Thoracic aorta (tissue), 2 donors: ENCODE data around the gene PIK3C2G. TPM values are rescaled to one million over a fixed set of nuclear protein-coding genes. Genes with fewer than 3 reads are reported as not detected.

Experiments
- ATAC-seq: fragments of 150-250 bp; one replicate; pipeline ENCODE4 v1.8.0; 2017; ENCODE audit warnings: low read depth; ENCODE audit not compliant: insufficient number of reproducible peaks, low FRiP score
- DNase-seq: peaks from one replicate; pipeline ENCODE4 v3.0.0-alpha.2; 2020; ENCODE audit warnings: low spot score
- H3K27ac ChIP-seq, 2 donors: fragments of 200-600 bp; sonication (generic); 1 replicate in 1 of 2; 2 replicates in 1 of 2; pipeline ENCODE4 v1.5.1; 2016; ENCODE audit warnings: mild to moderate bottlenecking in 2 of 2, moderate library complexity in 2 of 2
- H3K27me3 ChIP-seq: fragments of 200-600 bp; sonication (generic); replicated peaks from 2 replicates; pipeline ENCODE4 v1.6.0; 2016; ENCODE audit warnings: mild to moderate bottlenecking; ENCODE audit not compliant: insufficient read depth
- H3K36me3 ChIP-seq: fragments of 200-600 bp; sonication (generic); one replicate; pipeline ENCODE4 v1.5.1; 2016
- H3K4me1 ChIP-seq, 2 donors: fragments of 200-600 bp; sonication (generic); 1 replicate in 1 of 2; 2 replicates in 1 of 2; pipeline versions ENCODE4 v1.5.1 to v1.6.0; 2016; ENCODE audit warnings: low read depth in 2 of 2, mild to moderate bottlenecking in 1 of 2; ENCODE audit not compliant: control insufficient read depth in 1 of 2
- H3K4me3 ChIP-seq: fragments of 200-600 bp; sonication (generic); 2 replicates; pipeline ENCODE4 v1.5.1; 2016; ENCODE audit warnings: mild to moderate bottlenecking
- H3K9me3 ChIP-seq: fragments of 200-600 bp; sonication (generic); 2 replicates; pipeline ENCODE4 v1.5.1; 2016
- total RNA-seq, 2 donors: library from RNA; depleted of rRNA; stranded (reverse); fragments of >200 nt; gene quantifications; one replicate each; pipeline versions ENCODE4 v1.1.0 to v1.2.3, GENCODE V29; 2016
- TF ChIP-seq, protein P1 (sequence below): fragments of 200-600 bp; sonication (generic); IDR thresholded peaks from one replicate; pipeline ENCODE4 v1.5.1; 2019; ENCODE audit warnings: antibody characterized with exemption

The PIK3C2G gene
- total RNA-seq, 2 donors from 2014 or later, result not detected

- ATAC-seq (no peak), DNase-seq (no peak)
- Histone ChIP-seq H3K27me3 (no peaks in the 10 kb centered on the region), H3K9me3 (no peaks in the 10 kb centered on the region), H3K36me3 (no peaks in the 10 kb centered on the region), H3K27ac (no peak overlapping the region), H3K4me3 (no peak overlapping the region), H3K4me1 (no peaks in the 10 kb centered on the region)
- TF ChIP-seq, protein P1, sequence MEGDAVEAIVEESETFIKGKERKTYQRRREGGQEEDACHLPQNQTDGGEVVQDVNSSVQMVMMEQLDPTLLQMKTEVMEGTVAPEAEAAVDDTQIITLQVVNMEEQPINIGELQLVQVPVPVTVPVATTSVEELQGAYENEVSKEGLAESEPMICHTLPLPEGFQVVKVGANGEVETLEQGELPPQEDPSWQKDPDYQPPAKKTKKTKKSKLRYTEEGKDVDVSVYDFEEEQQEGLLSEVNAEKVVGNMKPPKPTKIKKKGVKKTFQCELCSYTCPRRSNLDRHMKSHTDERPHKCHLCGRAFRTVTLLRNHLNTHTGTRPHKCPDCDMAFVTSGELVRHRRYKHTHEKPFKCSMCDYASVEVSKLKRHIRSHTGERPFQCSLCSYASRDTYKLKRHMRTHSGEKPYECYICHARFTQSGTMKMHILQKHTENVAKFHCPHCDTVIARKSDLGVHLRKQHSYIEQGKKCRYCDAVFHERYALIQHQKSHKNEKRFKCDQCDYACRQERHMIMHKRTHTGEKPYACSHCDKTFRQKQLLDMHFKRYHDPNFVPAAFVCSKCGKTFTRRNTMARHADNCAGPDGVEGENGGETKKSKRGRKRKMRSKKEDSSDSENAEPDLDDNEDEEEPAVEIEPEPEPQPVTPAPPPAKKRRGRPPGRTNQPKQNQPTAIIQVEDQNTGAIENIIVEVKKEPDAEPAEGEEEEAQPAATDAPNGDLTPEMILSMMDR, result no peak
These were observed 394.0 kb downstream of the PIK3C2G start for GRCh38 chr12:18655351-18655750.

GRCh38 chr12:18658179-18658578, 396.9 kb downstream of the PIK3C2G start:
- TF ChIP-seq, protein P1, result no peak
- no peak for DNase-seq
- H3K4me1 ChIP-seq, result no peaks in the 10 kb centered on the region
- no peaks in the 10 kb centered on the region for H3K27me3 ChIP-seq
- H3K27ac ChIP-seq, result no peak overlapping the region
- no peaks in the 10 kb centered on the region for H3K36me3 ChIP-seq
- ATAC-seq, result no peak
- no peaks in the 10 kb centered on the region for H3K9me3 ChIP-seq
- H3K4me3 ChIP-seq, result no peak overlapping the region

DNA sequence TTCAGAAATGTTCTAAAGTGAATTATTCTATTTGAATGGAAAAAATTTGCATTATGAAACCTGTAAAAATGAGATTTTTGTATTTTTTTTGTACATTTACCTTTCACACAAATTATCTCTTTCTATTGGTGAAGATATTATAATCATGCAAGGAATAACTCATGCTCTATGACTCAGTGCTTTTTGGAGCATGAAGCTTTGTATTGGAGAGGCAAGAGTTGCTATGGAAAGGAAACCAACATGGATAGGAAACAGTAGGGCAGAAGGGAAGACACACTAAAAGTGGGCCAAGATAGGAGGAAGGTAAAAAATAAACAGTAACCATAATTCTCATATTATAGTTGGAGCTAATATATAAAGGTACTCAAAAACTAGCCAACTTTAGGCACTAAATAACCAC, 397.5 kb downstream of the PIK3C2G start:
- H3K4me1 ChIP-seq, result no peaks in the 10 kb centered on the region
- no peak overlapping the region for H3K4me3 ChIP-seq
- H3K9me3 ChIP-seq, result no peaks in the 10 kb centered on the region
- TF ChIP-seq, protein P1, result no peak
- ATAC-seq (no peak), DNase-seq (no peak)
- no peaks in the 10 kb centered on the region for H3K27me3 ChIP-seq
- no peak overlapping the region for H3K27ac ChIP-seq
- no peaks in the 10 kb centered on the region for H3K36me3 ChIP-seq

- no peak overlapping the region for H3K4me3 ChIP-seq
These were observed 414.8 kb downstream of the PIK3C2G start for GRCh38 chr12:18676141-18676540.

GRCh38 chr12:18676996-18677588, 415.8 kb downstream of the PIK3C2G start:
- no peaks in the 10 kb centered on the region for H3K27me3 ChIP-seq
- H3K4me1 ChIP-seq, result no peaks in the 10 kb centered on the region
- DNase-seq, result no peak
- TF ChIP-seq, protein P1, result no peak
- ATAC-seq, result no peak
- H3K27ac ChIP-seq, result no peak overlapping the region
- H3K4me3 ChIP-seq, result no peak overlapping the region
- H3K36me3 ChIP-seq, result no peaks in the 10 kb centered on the region
- H3K9me3 ChIP-seq, result no peaks in the 10 kb centered on the region

More at GRCh38 chr12:18676141-18676540, 414.8 kb downstream of the PIK3C2G start:
- ATAC-seq (no peak), DNase-seq (no peak)
- Histone ChIP-seq H3K27ac (no peak overlapping the region), H3K36me3 (no peaks in the 10 kb centered on the region), H3K4me1 (no peaks in the 10 kb centered on the region), H3K27me3 (no peaks in the 10 kb centered on the region), H3K9me3 (no peaks in the 10 kb centered on the region)
- TF ChIP-seq, protein P1, result no peak
